ENCODE measurements around the gene PLLP. TPM values are rescaled to one million over a fixed set of nuclear protein-coding genes. Genes with fewer than 3 reads are reported as not detected.

Gene PLLP
- polyA plus RNA-seq, 1 donor from 2014 or later: 1.1 TPM

DNA sequence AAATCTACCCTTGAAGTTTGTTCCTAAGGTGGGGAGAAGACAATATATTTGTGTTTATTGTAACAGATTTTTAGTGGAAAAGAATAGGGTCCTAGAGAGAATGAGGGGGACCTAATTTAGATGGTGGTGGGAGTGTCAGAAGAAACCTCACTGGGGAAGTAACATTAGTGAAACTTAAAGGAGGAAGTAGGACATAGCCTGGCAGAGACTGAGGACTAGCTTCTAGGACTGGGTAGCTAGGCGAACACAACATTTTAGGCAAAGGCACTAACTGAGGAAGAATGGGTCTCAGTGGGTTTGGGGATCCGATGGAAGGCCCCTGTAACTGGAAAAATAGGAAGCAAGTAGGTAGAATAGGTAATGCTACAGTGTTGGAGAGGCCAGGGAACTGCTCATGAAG lies 43.6 kb downstream of the PLLP start:
- Mint-ChIP-seq H3K27ac (peak overlapping the region; percentile 33 to 92 (median 54)), H3K4me1 (peaks cover 29 to 42% (median 31%) of the 10 kb centered on the region in 3 donors), H3K9me3 (no peaks in the 10 kb centered on the region), H3K4me3 (peak overlapping the region in 1 of 4 donors; percentile 58), H3K27me3 (no peaks in the 10 kb centered on the region), H3K36me3 (peaks cover 2% of the 10 kb centered on the region)

GRCh38 chr16:57239107-57239506 lies 45.4 kb downstream of the PLLP start:
- H3K4me3 Mint-ChIP-seq: peak overlapping the region in 1 of 4 donors; percentile 17
- no peaks in the 10 kb centered on the region for H3K27me3 Mint-ChIP-seq
- peaks cover 2% of the 10 kb centered on the region for H3K36me3 Mint-ChIP-seq
- H3K9me3 Mint-ChIP-seq: no peaks in the 10 kb centered on the region
- H3K4me1 Mint-ChIP-seq: peaks cover 34 to 50% (median 38%) of the 10 kb centered on the region in 3 donors
- H3K27ac Mint-ChIP-seq: no peak overlapping the region

- Mint-ChIP-seq H3K4me1 (peaks cover 35 to 49% (median 39%) of the 10 kb centered on the region in 3 donors), H3K4me3 (no peak overlapping the region), H3K27ac (no peak overlapping the region), H3K36me3 (peaks cover 4% of the 10 kb centered on the region), H3K27me3 (no peaks in the 10 kb centered on the region), H3K9me3 (no peaks in the 10 kb centered on the region)
Observed at GRCh38 chr16:57238682-57239081, 45.8 kb downstream of the PLLP start.

GRCh38 chr16:57236022-57236350 lies 48.5 kb downstream of the PLLP start:
- peak overlapping the region; percentile 76 to 97 (median 86) for H3K27ac Mint-ChIP-seq
- no peaks in the 10 kb centered on the region for H3K9me3 Mint-ChIP-seq
- peaks cover 5% of the 10 kb centered on the region for H3K36me3 Mint-ChIP-seq

DNA sequence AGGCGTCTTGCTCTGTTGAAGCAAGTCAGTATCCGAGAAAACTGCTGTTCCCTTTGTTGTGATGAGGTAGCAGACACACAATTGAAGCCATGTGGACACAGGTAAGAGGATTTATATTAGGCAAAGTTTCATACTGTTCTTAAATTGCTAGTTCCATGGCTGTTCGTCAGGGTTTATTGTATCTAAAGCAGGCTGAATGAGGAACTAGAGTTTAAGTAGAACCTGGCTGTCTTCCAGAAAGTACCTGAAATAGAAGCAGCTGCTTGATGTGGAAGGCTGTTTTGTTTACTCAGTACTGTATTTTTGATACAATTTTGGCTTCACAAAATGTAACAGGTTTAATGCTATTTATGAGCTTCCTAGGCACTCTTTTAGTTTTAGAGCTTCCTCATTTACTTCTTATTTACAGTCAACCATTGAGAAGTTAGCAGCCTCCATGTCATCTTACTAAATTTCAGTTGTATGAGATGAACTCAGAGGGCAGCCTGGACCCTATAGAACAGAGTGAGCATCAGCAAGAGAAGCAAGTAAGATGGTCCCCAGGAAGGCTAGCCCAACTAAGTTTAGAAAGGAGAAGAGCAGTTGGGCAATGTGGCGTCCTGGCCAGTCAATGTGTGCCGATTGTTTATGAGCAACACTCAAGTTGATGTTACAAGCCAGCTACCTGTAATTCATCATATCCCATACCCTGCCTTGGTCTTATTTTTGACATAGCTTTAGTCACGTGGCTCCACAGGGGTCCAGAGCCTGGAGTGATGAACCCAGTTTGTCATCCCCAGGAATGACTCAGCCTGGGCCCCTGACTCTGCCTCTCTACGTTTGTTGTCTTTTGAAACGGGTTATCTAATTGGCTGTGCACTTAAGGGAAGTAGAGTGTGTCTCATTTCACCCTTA lies 49.1 kb downstream of the PLLP start:
- Mint-ChIP-seq H3K27me3 (no peaks in the 10 kb centered on the region), H3K27ac (peak overlapping the region; percentile 76 to 97 (median 86)), H3K36me3 (peaks cover 5% of the 10 kb centered on the region), H3K4me1 (peaks cover 24 to 32% (median 27%) of the 10 kb centered on the region in 3 donors), H3K4me3 (peak overlapping the region; percentile 36 to 88 (median 70)), H3K9me3 (no peaks in the 10 kb centered on the region)

More at GRCh38 chr16:57236022-57236350, 48.5 kb downstream of the PLLP start:
- peak overlapping the region in 3 of 4 donors; percentile 36 to 88 (median 80) for H3K4me3 Mint-ChIP-seq
- no peaks in the 10 kb centered on the region for H3K27me3 Mint-ChIP-seq
- H3K4me1 Mint-ChIP-seq: peaks cover 30 to 38% (median 33%) of the 10 kb centered on the region in 3 donors

- Mint-ChIP-seq H3K27me3 (no peaks in the 10 kb centered on the region), H3K27ac (peak overlapping the region; percentile 76 to 97 (median 86)), H3K36me3 (peaks cover 5% of the 10 kb centered on the region), H3K4me3 (peak overlapping the region; percentile 18 to 88 (median 35)), H3K9me3 (no peaks in the 10 kb centered on the region), H3K4me1 (peaks cover 24 to 28% (median 26%) of the 10 kb centered on the region in 3 donors)
Observed at GRCh38 chr16:57234707-57235092, 49.8 kb downstream of the PLLP start.

- peaks cover 24 to 28% (median 26%) of the 10 kb centered on the region in 3 donors for H3K4me1 Mint-ChIP-seq
- H3K4me3 Mint-ChIP-seq: no peak overlapping the region
Observed at GRCh38 chr16:57233944-57234706, 50.3 kb downstream of the PLLP start.

GRCh38 chr16:57231821-57232350 lies 52.6 kb downstream of the PLLP start:
- no peak overlapping the region for H3K27ac Mint-ChIP-seq
- peaks cover 24 to 26% (median 25%) of the 10 kb centered on the region in 3 donors for H3K4me1 Mint-ChIP-seq
- H3K27me3 Mint-ChIP-seq: no peaks in the 10 kb centered on the region
- peaks cover 3% of the 10 kb centered on the region for H3K36me3 Mint-ChIP-seq
- H3K9me3 Mint-ChIP-seq: no peaks in the 10 kb centered on the region
- no peak overlapping the region for H3K4me3 Mint-ChIP-seq

More at GRCh38 chr16:57233944-57234706, 50.3 kb downstream of the PLLP start:
- peak overlapping the region; percentile 29 to 76 (median 31) for H3K27ac Mint-ChIP-seq
- no peaks in the 10 kb centered on the region for H3K27me3 Mint-ChIP-seq
- no peaks in the 10 kb centered on the region for H3K9me3 Mint-ChIP-seq
- peaks cover 5% of the 10 kb centered on the region for H3K36me3 Mint-ChIP-seq

DNA sequence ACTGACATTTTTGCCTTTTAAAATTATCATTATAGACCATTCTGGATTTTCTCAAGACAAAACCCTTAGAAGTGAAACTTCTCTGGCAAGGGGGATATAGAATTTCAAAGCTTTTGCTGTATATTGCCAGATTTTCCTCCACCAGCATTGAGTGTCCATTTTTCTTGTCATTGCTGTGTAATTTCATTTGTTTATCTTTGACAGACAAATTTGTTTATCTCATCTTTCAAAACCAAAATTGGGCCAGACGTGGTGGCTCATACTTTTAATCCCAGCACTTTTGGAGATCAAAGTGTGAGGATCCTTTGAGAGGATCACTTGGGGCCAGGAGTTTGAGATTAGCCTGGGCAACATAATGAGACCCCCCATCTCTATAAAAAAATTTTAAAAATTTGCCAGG lies 55.4 kb downstream of the PLLP start:
- Mint-ChIP-seq H3K27me3 (no peaks in the 10 kb centered on the region), H3K36me3 (peaks cover 4% of the 10 kb centered on the region), H3K4me1 (peaks cover 0 to 4% (median 1%) of the 10 kb centered on the region in 3 donors), H3K4me3 (no peak overlapping the region), H3K9me3 (no peaks in the 10 kb centered on the region), H3K27ac (no peak overlapping the region)

DNA sequence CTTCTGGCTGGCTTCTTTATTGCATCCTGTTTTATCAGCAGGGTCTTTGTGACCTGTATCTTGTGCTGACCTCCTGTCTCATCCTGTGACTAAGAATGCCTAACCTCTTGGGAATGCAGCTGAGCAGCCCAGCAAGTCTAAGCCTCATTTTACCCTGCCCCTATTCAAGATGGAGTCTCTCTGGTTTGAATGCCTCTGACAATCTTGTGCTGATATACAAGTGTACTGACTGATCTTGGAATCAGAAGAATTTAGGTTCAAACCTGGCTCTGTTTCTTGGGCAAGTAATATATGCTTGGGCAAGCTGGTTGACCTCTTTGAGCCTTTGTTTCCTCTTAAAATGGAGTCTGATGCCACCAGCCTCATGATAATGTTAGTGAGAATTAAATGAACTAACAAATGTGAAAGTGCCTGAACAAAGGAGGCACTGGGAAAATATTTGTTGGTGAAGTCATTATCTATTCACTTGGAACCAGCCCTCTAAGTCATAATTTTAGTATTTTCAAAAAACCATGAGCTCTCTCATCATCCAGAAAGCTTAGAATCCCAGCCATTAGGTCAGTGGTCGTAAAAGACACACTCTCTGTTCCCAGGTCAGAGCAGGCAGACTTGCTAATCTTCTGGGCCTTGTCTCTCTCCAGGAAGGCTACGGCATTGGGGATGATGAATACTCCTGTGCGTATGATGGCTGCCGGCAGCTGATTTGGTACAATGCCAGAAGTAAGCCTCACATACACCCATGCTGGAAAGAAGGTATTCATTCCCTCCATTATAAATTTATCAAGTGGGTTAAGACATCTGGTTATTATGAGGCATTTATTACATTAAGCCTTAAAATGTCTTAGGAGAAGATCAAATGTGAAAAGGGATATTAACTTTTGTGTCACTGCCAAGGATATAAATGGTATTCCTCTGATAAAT lies 57.5 kb downstream of the PLLP start:
- no peaks in the 10 kb centered on the region for H3K9me3 Mint-ChIP-seq
- H3K4me1 Mint-ChIP-seq: no peaks in the 10 kb centered on the region
- no peak overlapping the region for H3K4me3 Mint-ChIP-seq
- H3K27ac Mint-ChIP-seq: peak overlapping the region in 1 of 3 donors; percentile 35
- H3K27me3 Mint-ChIP-seq: no peaks in the 10 kb centered on the region
- peaks cover 2% of the 10 kb centered on the region for H3K36me3 Mint-ChIP-seq

DNA sequence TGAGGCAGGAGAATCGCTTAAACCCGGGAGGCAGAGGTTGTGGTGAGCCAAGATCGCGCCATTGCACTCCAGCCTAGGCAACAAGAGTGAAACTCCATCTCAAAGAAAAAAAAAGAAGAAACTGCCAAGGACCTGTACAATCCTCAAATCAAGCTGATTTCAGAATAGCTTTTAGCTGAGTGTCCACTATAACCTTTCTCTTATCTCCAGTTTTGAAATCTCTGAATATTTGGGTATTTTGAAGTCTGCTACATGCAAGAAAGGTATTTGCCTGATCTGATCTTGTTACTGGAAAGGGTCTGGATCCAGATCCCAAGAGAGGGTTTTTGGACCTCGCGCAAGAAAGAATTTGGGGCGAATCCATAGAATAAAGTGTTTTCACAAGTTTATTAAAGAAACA lies 58.5 kb downstream of the PLLP start:
- Mint-ChIP-seq H3K27me3 (no peaks in the 10 kb centered on the region), H3K9me3 (no peaks in the 10 kb centered on the region), H3K4me3 (no peak overlapping the region), H3K36me3 (peaks cover 2% of the 10 kb centered on the region), H3K4me1 (no peaks in the 10 kb centered on the region), H3K27ac (no peak overlapping the region)

- no peaks in the 10 kb centered on the region for H3K4me1 Mint-ChIP-seq
- H3K36me3 Mint-ChIP-seq: peaks cover 8% of the 10 kb centered on the region
- no peaks in the 10 kb centered on the region for H3K9me3 Mint-ChIP-seq
- no peak overlapping the region for H3K4me3 Mint-ChIP-seq
- H3K27ac Mint-ChIP-seq: no peak overlapping the region
- no peaks in the 10 kb centered on the region for H3K27me3 Mint-ChIP-seq
Observed at GRCh38 chr16:57224651-57225335, 59.7 kb downstream of the PLLP start.

DNA sequence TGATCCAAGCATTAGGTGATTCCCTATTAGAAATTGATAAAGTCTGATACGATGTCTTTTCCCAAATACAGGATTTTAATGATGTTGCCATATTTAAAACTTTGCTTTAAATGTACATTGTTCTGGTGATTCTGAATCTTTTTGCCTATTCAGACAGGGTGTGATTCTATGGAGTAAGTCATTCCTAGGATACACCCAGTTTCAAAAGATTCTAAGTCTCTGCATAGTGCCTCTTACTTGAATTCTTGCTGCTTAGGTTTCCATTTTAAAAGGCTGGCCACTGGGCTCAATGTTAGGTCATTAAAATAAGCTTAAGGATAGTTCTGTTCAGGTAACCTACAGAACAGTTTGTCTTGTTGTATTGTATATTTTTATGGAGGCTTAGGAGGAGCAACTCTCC lies 61.4 kb downstream of the PLLP start:
- H3K27me3 Mint-ChIP-seq: no peaks in the 10 kb centered on the region
- peaks cover 0 to 6% (median 2%) of the 10 kb centered on the region in 3 donors for H3K9me3 Mint-ChIP-seq
- H3K4me1 Mint-ChIP-seq: no peaks in the 10 kb centered on the region
- peaks cover 14% of the 10 kb centered on the region for H3K36me3 Mint-ChIP-seq
- no peak overlapping the region for H3K27ac Mint-ChIP-seq
- H3K4me3 Mint-ChIP-seq: no peak overlapping the region

DNA sequence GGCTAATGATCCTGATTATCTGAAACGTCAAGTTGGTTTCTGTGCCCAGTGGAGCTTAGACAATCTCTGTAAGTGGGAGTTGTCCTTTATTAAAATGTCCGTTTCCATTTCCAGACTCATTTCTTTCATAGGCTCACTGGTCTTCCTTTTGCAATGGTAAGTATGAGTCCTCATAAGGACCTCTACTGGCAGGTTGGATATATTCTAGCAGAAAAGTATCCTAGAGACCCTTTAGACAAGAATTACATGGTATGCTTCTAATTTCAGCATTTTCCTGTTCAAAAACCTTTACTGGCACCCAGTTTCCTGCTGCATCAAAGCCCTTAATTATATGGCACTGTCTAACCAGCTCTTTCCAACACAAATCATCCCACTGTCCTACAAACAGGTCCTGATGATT lies 67.5 kb downstream of the PLLP start:
- Mint-ChIP-seq H3K4me3 (no peak overlapping the region), H3K36me3 (peaks cover 49% of the 10 kb centered on the region), H3K4me1 (no peaks in the 10 kb centered on the region), H3K9me3 (peaks cover 1 to 25% (median 13%) of the 10 kb centered on the region in 3 donors), H3K27me3 (no peaks in the 10 kb centered on the region), H3K27ac (no peak overlapping the region)

Measured in IgD-negative memory B cell (primary cell).